Fibroblast of lung (primary cell): ENCODE data around the gene NAA10.

Experiments
- EZH2 ChIP-seq: IDR thresholded peaks from 2 replicates; pipeline ENCODE4 v1.5.1; 2012; ENCODE audit warnings: low read length, control low read depth, mild to moderate bottlenecking; ENCODE audit errors: missing control alignments
- TF ChIP-seq, protein P1 (sequence below), 2 donors: IDR thresholded peaks in 1 of 2; conservative IDR thresholded peaks in 1 of 2; 1 replicate in 1 of 2; 2 replicates in 1 of 2; pipeline ENCODE4 v1.5.1; 2011 to 2012; ENCODE audit warnings: low read length in 2 of 2, control low read depth in 1 of 2, inconsistent platforms in 1 of 2, low read depth in 1 of 2, mild to moderate bottlenecking in 1 of 2

DNA sequence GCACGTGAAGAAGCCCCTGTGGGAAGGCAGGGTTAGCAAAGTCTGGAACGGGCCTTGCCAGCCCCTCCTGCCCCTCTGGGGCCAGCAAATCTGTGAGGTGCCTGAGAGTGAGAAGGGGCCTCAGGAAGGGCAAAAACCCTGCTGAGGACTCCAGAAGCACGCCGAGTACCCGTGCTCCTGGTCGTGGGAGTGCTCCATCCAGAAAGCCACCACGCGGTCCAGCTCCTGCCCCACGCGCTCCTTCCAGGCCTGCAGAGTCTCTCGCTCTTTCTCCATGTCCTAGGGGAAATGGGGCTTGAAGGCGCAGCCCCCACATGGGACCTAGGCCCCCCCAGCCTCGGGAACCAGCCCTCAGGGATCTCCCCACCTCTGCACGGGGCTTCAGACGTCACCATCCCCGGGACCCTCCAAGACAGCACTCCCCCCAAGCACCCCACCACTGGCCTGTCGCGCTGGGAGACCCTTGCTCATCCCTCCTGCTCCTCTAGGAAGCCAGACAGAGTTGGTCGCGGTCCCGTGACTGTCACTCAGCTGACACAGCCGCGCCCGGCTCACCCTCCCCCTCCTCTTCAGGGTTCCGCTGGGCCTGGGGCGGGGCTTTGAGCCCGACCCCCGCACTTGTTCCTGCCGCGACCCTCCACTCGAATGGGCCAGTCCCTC lies 9.4 kb upstream of the NAA10 start, which contains the start of gene RENBP:
- TF ChIP-seq, protein P1, sequence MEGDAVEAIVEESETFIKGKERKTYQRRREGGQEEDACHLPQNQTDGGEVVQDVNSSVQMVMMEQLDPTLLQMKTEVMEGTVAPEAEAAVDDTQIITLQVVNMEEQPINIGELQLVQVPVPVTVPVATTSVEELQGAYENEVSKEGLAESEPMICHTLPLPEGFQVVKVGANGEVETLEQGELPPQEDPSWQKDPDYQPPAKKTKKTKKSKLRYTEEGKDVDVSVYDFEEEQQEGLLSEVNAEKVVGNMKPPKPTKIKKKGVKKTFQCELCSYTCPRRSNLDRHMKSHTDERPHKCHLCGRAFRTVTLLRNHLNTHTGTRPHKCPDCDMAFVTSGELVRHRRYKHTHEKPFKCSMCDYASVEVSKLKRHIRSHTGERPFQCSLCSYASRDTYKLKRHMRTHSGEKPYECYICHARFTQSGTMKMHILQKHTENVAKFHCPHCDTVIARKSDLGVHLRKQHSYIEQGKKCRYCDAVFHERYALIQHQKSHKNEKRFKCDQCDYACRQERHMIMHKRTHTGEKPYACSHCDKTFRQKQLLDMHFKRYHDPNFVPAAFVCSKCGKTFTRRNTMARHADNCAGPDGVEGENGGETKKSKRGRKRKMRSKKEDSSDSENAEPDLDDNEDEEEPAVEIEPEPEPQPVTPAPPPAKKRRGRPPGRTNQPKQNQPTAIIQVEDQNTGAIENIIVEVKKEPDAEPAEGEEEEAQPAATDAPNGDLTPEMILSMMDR (conservative IDR thresholded peaks at IDR 0.05 in 1 of 2, IDR thresholded peaks at IDR 0.05 in 1 of 2; ENCODE audit: low read depth in 1 of 2, low read length in 2 of 2): no peak
- no peak for TF ChIP-seq EZH2
